HCT116 (cell line): ENCODE results near the gene HIVEP3. TPM values are rescaled to one million over a fixed set of nuclear protein-coding genes. Genes with fewer than 3 reads are reported as not detected.

Experiments used
- ATAC-seq: fragments of 200-7000 bp; cut with Tn5 transposase; 2 replicates; pipeline ENCODE4 v1.9.1; 2020; ENCODE audit warnings: mild to moderate bottlenecking, moderate library complexity
- BruUV-seq: library from RNA; stranded (reverse); fragments of 400-500 nt; replicated peaks from 2 replicates; lab custom pipeline; 2021; lab: Mats Ljungman, UMichigan
- CTCF ChIA-PET: fragments of 300-600 bp; sonication (Branson Sonifier 250); formaldehyde crosslinking; loops from one replicate; lab custom pipeline; 2021; ENCODE audit warnings: antibody characterized with exemption; lab: Charles Lee
- POLR2A ChIA-PET: fragments of 300-600, 350-600 bp; sonication (Branson Sonifier 250); formaldehyde crosslinking; loops from one replicate; lab custom pipeline; 2021; ENCODE audit warnings: antibody characterized with exemption; lab: Charles Lee
- RAD21 ChIA-PET, 2 experiments: fragments of 300-600 bp; sonication (Branson Sonifier 250); formaldehyde crosslinking; loops; one replicate each; lab custom pipeline; 2023; ENCODE audit warnings: low total read pairs in 2 of 2; ENCODE audit not compliant: uncharacterized antibody in 2 of 2, unreplicated experiment in 2 of 2, low non-redundant PET in 1 of 2; lab: Charles Lee
- DNase-seq: peaks from one replicate; pipeline ENCODE4 v3.0.0-alpha.2; 2010; ENCODE audit warnings: low read depth, low spot score
- H2AFZ ChIP-seq: fragments of 200-600 bp; shearing (Covaris generic), sonication (generic); 2 replicates; pipeline ENCODE4 v1.6.1; 2017; ENCODE audit warnings: low read depth, mixed run types, mixed read lengths, antibody characterized with exemption, low read length; ENCODE audit not compliant: poor library complexity, severe bottlenecking
- H3K27ac ChIP-seq: 2 replicates; pipeline ENCODE4 v1.5.1; 2012; ENCODE audit warnings: low read depth, low read length
- H3K27me3 ChIP-seq: fragments of 200-600 bp; sonication (generic); 2 replicates; pipeline ENCODE4 v1.6.1; 2016; ENCODE audit warnings: mixed run types, low read length, mixed read lengths; ENCODE audit not compliant: insufficient read depth
- H3K36me3 ChIP-seq, 2 experiments: fragments of 200-500 bp in 1 of 2; fragments of 200-600 bp in 1 of 2; sonication (Bioruptor generic) in 1 of 2; sonication (generic) in 1 of 2; 2 replicates each; pipeline versions ENCODE4 v1.5.1 to v1.6.1; 2014 to 2016; ENCODE audit warnings: low read length in 2 of 2, inconsistent platforms in 1 of 2, mixed read lengths in 1 of 2, mixed run types in 1 of 2; ENCODE audit not compliant: insufficient read depth in 2 of 2, control insufficient read depth in 1 of 2
- H3K4me1 ChIP-seq, 2 experiments: fragments of 200-600 bp in 1 of 2; sonication (generic) in 1 of 2; 2 replicates each; pipeline versions ENCODE4 v1.5.1 to v1.6.1; 2012 to 2017; ENCODE audit warnings: low read length in 2 of 2, inconsistent platforms in 1 of 2, mild to moderate bottlenecking in 1 of 2, mixed read lengths in 1 of 2, mixed run types in 1 of 2, moderate library complexity in 1 of 2; ENCODE audit not compliant: insufficient read depth in 2 of 2, control insufficient read depth in 1 of 2
- H3K4me2 ChIP-seq: fragments of 200-600 bp; sonication (generic); 2 replicates; pipeline ENCODE4 v1.6.1; 2017; ENCODE audit warnings: mixed run types, low read length, mixed read lengths
- H3K4me3 ChIP-seq, 2 experiments: fragments of 200-600 bp in 1 of 2; sonication (generic) in 1 of 2; replicated peaks in 1 of 2; 2 replicates each; pipeline ENCODE4 v1.5.1; 2011 to 2016; ENCODE audit warnings: low read length in 2 of 2, control low read depth in 1 of 2, low read depth in 1 of 2, mild to moderate bottlenecking in 1 of 2, mixed read lengths in 1 of 2, mixed run types in 1 of 2
- H3K79me2 ChIP-seq: fragments of 200-600 bp; sonication (generic); 2 replicates; pipeline ENCODE4 v1.6.1; 2017; ENCODE audit warnings: mild to moderate bottlenecking, mixed run types, low read length, moderate library complexity, mixed read lengths; ENCODE audit not compliant: insufficient read depth
- H3K9ac ChIP-seq: fragments of 200-600 bp; sonication (generic); 2 replicates; pipeline ENCODE4 v1.6.1; 2016; ENCODE audit warnings: low read length, mixed read lengths
- H3K9me2 ChIP-seq: fragments of 200-600 bp; sonication (generic), shearing (Covaris generic); 2 replicates; pipeline ENCODE4 v1.6.1; 2017; ENCODE audit warnings: mixed run types, mild to moderate bottlenecking, moderate library complexity; ENCODE audit not compliant: insufficient read depth
- H3K9me3 ChIP-seq, 2 experiments: fragments of 200-500 bp in 1 of 2; fragments of 200-600 bp in 1 of 2; sonication (Bioruptor generic) in 1 of 2; sonication (generic) in 1 of 2; 2 replicates each; pipeline ENCODE4 v1.6.1; 2014 to 2017; ENCODE audit warnings: low read length in 2 of 2, mixed read lengths in 2 of 2, inconsistent platforms in 1 of 2, low read depth in 1 of 2, mild to moderate bottlenecking in 1 of 2, mixed run types in 1 of 2, moderate library complexity in 1 of 2; ENCODE audit not compliant: control insufficient read depth in 1 of 2, insufficient read depth in 1 of 2
- H4K20me1 ChIP-seq: fragments of 200-600 bp; sonication (generic), shearing (Covaris generic); 2 replicates; pipeline ENCODE4 v1.6.1; 2017; ENCODE audit warnings: mixed run types, mild to moderate bottlenecking, moderate library complexity; ENCODE audit not compliant: insufficient read depth
- CBX3 ChIP-seq: IDR thresholded peaks from 2 replicates; pipeline ENCODE4 v1.6.1; 2012; ENCODE audit warnings: low read depth
- CEBPB ChIP-seq: IDR thresholded peaks from 2 replicates; pipeline ENCODE4 v1.6.1; 2012; ENCODE audit warnings: low read depth
- EZH2 ChIP-seq: fragments of 200-600 bp; sonication (generic); IDR thresholded peaks from 2 replicates; pipeline ENCODE4 v1.6.1; 2017; ENCODE audit warnings: antibody characterized with exemption, mixed run types
- EZH2phosphoT487 ChIP-seq: fragments of 200-600 bp; IDR thresholded peaks from 2 replicates; pipeline ENCODE4 v1.6.1; 2018; ENCODE audit warnings: antibody characterized with exemption, borderline replicate concordance
- POLR2A ChIP-seq: IDR thresholded peaks from 2 replicates; pipeline ENCODE4 v1.7.0; 2011; ENCODE audit warnings: borderline replicate concordance; ENCODE audit not compliant: insufficient read depth, insufficient read length; ENCODE audit errors: extremely low read depth
- SIN3A ChIP-seq: IDR thresholded peaks from 2 replicates; pipeline ENCODE4 v1.6.1; 2012; ENCODE audit warnings: low read depth
- SP1 ChIP-seq: IDR thresholded peaks from 2 replicates; pipeline ENCODE4 v1.6.1; 2012; ENCODE audit warnings: low read depth
- SRF ChIP-seq: IDR thresholded peaks from 2 replicates; pipeline ENCODE4 v1.6.1; 2012; ENCODE audit warnings: low read depth
- YY1 ChIP-seq: IDR thresholded peaks from 2 replicates; pipeline ENCODE4 v1.6.1; 2011; ENCODE audit warnings: low read length, low read depth, moderate library complexity, mild to moderate bottlenecking; ENCODE audit not compliant: insufficient replicate concordance; ENCODE audit errors: extremely low read depth
- ZBTB33 ChIP-seq: IDR thresholded peaks from 2 replicates; pipeline ENCODE4 v1.6.1; 2011; ENCODE audit warnings: mild to moderate bottlenecking, low read length, moderate library complexity; ENCODE audit not compliant: insufficient replicate concordance; ENCODE audit errors: extremely low read depth
- ZFX ChIP-seq: fragments of 450-650 bp; IDR thresholded peaks from 2 replicates; pipeline ENCODE4 v1.6.1; 2017
- ZNF274 ChIP-seq: fragments of 200-500 bp; sonication (Bioruptor generic); IDR thresholded peaks from 2 replicates; pipeline ENCODE4 v1.6.1; 2014; ENCODE audit warnings: mild to moderate bottlenecking, low read depth, low read length, inconsistent platforms
- intact Hi-C: fragments of 100-400 bp; cut with micrococcal nuclease; formaldehyde crosslinking; loops from 2 replicates; pipeline ENCODE4 v1.10.0; 2022
- total RNA-seq: library from RNA; stranded (reverse); gene quantifications from one replicate; pipeline ENCODE4 v1.2.1, GENCODE V29; 2021; ENCODE audit not compliant: unreplicated experiment
- TF ChIP-seq, protein P1 (sequence below), 3 experiments: fragments of 200-600 bp in 1 of 3; sonication (generic) in 1 of 3; IDR thresholded peaks in 2 of 3; conservative IDR thresholded peaks in 1 of 3; 2 replicates each; pipeline ENCODE4 v1.5.1; 2012 to 2017; ENCODE audit warnings: low read depth in 2 of 3, low read length in 2 of 3, antibody characterized with exemption in 1 of 3, borderline replicate concordance in 1 of 3, control low read depth in 1 of 3, mild to moderate bottlenecking in 1 of 3, mixed read lengths in 1 of 3, mixed run types in 1 of 3, moderate library complexity in 1 of 3; ENCODE audit not compliant: insufficient read depth in 1 of 3
- TF ChIP-seq, protein P2 (sequence below): IDR thresholded peaks from 2 replicates; pipeline ENCODE4 v1.6.1; 2012
- TF ChIP-seq, protein P3 (sequence below): IDR thresholded peaks from 2 replicates; pipeline ENCODE4 v1.6.1; 2012

Gene HIVEP3
- total RNA-seq, 1 experiment from 2014 or later = 7.1 TPM

DNA sequence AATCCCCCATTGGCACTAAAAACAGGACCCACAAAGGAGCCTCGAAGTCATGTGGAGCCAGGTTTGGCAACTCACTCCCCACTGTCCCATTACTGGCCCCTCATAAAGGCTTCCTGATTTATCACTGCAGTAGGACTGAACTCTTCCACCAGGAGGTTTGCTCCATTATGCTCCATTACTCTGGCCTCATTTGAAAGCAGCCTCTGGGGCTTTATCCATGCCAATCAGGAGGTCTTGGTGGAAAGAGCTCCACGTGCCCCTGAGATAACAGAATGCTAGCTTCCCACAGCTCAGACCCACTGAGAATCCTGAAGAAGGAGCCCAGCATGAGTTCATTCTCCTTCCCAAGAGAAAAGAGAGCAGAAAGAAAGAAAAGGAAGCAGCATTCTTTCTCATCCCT is 76.4 kb downstream of the HIVEP3 start (continued):
- TF ChIP-seq, protein P1, sequence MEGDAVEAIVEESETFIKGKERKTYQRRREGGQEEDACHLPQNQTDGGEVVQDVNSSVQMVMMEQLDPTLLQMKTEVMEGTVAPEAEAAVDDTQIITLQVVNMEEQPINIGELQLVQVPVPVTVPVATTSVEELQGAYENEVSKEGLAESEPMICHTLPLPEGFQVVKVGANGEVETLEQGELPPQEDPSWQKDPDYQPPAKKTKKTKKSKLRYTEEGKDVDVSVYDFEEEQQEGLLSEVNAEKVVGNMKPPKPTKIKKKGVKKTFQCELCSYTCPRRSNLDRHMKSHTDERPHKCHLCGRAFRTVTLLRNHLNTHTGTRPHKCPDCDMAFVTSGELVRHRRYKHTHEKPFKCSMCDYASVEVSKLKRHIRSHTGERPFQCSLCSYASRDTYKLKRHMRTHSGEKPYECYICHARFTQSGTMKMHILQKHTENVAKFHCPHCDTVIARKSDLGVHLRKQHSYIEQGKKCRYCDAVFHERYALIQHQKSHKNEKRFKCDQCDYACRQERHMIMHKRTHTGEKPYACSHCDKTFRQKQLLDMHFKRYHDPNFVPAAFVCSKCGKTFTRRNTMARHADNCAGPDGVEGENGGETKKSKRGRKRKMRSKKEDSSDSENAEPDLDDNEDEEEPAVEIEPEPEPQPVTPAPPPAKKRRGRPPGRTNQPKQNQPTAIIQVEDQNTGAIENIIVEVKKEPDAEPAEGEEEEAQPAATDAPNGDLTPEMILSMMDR (IDR thresholded peaks at IDR 0.05 in 2 of 3, conservative IDR thresholded peaks at IDR 0.05 in 1 of 3; ENCODE audit: borderline replicate concordance in 1 of 3, insufficient read depth in 1 of 3, low read depth in 2 of 3, low read length in 2 of 3) = no peak
- TF ChIP-seq SRF = no peak
- TF ChIP-seq EZH2phosphoT487 = no peak
- TF ChIP-seq ZBTB33 = no peak

DNA sequence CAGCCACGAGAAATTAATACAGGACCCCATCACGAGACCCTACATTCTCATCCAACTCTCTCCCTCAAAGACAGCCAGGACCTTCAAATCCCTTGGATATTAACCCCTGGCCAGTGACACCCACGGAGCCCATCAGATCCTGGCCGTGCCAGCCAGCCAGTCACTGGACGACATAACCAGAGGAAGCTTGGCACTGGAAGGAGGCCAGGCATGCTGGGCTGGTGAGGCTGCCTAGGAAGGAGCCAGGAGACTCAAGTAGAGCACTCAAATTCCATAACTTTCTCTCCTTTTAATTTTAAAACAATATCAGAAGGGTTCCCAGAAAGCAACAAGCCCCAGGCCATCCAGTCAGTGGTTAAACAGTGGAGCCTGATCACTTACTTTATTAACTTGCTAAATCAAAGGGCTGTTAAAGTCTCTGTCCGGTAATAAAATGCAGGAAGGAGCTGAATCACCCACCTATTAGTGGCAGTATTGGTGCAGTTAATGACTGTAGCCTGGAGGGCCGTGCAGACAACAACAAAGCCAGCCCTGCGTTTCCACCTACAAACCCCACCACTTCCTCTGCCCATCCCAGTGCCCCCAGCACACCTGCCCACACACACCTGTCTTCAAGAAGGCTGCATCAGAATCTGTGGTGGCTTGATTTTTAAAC is 78.0 kb downstream of the HIVEP3 start:
- Histone ChIP-seq H3K9me3 (no peaks in the 10 kb centered on the region), H3K79me2 (no peaks in the 10 kb centered on the region), H3K27ac (peak overlapping the region; percentile 79), H3K36me3 (no peaks in the 10 kb centered on the region), H4K20me1 (no peaks in the 10 kb centered on the region), H2AFZ (no peak overlapping the region), H3K9ac (peak overlapping the region; percentile 23; the same call in 1 of the 2 replicates), H3K27me3 (no peaks in the 10 kb centered on the region), H3K4me2 (peak overlapping the region; percentile 52), H3K4me3 (peak overlapping the region in 1 of 2 experiments; percentile 22; a peak in 2 of 4 replicates), H3K4me1 (peaks cover 51 to 53% of the 10 kb centered on the region in 2 experiments), H3K9me2 (no peaks in the 10 kb centered on the region)
- intact Hi-C loops = no loop called here
- DNase-seq (peak; percentile 78), ATAC-seq (peak; percentile 89)
- CTCF ChIA-PET = interaction anchor here (1.7 kb wide), 1 partner anchor 29 kb away, joined by 7 read pairs; no protein-coding TSS in a partner anchor
- BruUV-seq = no TSS peak
- RAD21 ChIA-PET = no interaction called here
- POLR2A ChIA-PET = interaction anchor here (1.4 kb wide), 1 partner anchor 11 kb away, joined by 5 read pairs; no protein-coding TSS in a partner anchor
- no peak for TF ChIP-seq POLR2A
- TF ChIP-seq, protein P2, sequence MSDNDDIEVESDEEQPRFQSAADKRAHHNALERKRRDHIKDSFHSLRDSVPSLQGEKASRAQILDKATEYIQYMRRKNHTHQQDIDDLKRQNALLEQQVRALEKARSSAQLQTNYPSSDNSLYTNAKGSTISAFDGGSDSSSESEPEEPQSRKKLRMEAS = peak; percentile 70
- TF ChIP-seq SIN3A = peak; percentile 74
- no peak for TF ChIP-seq YY1
- no peak for TF ChIP-seq EZH2
- TF ChIP-seq ZFX = no peak
- TF ChIP-seq SRF = 0 out of 2 replicates have a peak, but pooled peaks have one; percentile 14
- TF ChIP-seq EZH2phosphoT487 = no peak
- TF ChIP-seq, protein P1 (IDR thresholded peaks at IDR 0.05 in 2 of 3, conservative IDR thresholded peaks at IDR 0.05 in 1 of 3; ENCODE audit: borderline replicate concordance in 1 of 3, insufficient read depth in 1 of 3, low read depth in 2 of 3, low read length in 2 of 3) = 0 out of 6 replicates have a peak, but pooled peaks of 1 of the 3 experiments have one; percentile 3
- peak; percentile 93 for TF ChIP-seq SP1
- no peak for TF ChIP-seq ZNF274
- TF ChIP-seq CBX3 = peak; percentile 90
- TF ChIP-seq CEBPB = peak; percentile 66
- TF ChIP-seq, protein P3, sequence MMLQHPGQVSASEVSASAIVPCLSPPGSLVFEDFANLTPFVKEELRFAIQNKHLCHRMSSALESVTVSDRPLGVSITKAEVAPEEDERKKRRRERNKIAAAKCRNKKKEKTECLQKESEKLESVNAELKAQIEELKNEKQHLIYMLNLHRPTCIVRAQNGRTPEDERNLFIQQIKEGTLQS = no peak
